GM18873 (cell line): Measurements from ENCODE around the gene OLA1.
"Not testable (repeated sequence)": the region's sequence is repeated elsewhere in the genome, so short reads cannot be mapped to it uniquely, and the experiment has no call there.

Experiments used
- ATAC-seq: cut with Tn5 transposase; IDR thresholded peaks from one replicate; pipeline ENCODE4 v1.9.1; 2021; ENCODE audit warnings: mild to moderate bottlenecking, moderate library complexity, moderate number of reproducible peaks; ENCODE audit not compliant: unreplicated experiment, low FRiP score

The OLA1 gene

GRCh38 chr2:174248187-174248997, at the start of gene OLA1:
Gene OLA1, minus strand, starts transcription at chr2:174248532. Its CDS starts 1,717 bp downstream, at chr2:174246815.
- peak; percentile 88 for ATAC-seq

- ATAC-seq, result no peak
These were observed 44.6 kb upstream of the OLA1 start for GRCh38 chr2:174292908-174293307.

- ATAC-seq, result no peak
These were observed 37.8 kb upstream of the OLA1 start for GRCh38 chr2:174286172-174286571.

GRCh38 chr2:174282441-174282840, 34.1 kb upstream of the OLA1 start:
- ATAC-seq, result no peak

DNA sequence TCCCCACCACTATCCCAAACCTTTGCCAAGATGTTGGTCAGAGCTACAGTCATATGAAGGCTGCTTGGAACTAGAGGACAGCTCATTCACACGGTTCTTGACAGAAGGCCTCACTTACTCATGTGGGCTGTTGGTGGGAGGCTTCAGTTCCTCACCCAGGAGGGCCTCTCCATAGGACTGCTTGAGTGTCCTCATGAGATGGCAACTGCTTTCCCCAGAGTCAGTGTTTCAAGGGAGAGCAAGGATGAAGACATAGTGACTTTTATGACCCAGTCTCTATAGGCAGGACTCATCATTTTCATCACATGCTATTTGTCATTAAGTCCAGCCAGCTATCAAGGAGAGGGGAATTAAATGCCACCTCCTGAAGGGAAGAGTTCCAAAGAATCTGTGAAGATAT, 33.4 kb upstream of the OLA1 start:
- no peak for ATAC-seq

DNA sequence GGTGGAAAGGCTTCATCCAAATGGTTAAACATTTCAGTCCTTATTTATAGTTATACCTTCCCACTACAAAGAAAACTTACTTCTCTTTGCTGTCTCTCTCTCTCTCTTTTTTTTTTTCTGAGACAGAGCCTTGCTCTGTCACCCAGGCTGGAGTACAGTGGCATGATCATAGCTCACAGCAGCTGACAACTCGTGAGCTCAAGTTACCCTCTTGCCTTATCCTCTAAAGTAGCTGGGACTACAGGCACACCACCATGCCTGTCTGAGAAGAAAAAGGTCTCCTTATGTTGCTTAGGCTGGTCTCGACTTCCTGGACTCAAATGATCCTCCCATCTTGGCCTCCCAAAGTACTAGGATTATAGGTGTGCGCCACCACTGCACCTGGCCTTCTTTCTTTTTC, 32.3 kb upstream of the OLA1 start:
- no peak for ATAC-seq

DNA sequence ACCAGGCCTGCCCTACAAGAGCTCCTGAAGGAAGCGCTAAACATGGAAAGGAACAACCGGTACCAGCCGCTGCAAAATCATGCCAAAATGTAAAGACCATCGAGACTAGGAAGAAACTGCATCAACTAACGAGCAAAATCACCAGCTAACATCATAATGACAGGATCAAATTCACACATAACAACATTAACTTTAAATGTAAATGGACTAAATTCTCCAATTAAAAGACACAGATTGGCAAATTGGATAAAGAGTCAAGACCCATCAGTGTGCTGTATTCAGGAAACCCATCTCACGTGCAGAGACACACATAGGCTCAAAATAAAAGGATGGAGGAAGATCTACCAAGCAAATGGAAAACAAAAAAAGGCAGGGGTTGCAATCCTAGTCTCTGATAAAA, 21.9 kb upstream of the OLA1 start:
- not testable (repeated sequence) for ATAC-seq

DNA sequence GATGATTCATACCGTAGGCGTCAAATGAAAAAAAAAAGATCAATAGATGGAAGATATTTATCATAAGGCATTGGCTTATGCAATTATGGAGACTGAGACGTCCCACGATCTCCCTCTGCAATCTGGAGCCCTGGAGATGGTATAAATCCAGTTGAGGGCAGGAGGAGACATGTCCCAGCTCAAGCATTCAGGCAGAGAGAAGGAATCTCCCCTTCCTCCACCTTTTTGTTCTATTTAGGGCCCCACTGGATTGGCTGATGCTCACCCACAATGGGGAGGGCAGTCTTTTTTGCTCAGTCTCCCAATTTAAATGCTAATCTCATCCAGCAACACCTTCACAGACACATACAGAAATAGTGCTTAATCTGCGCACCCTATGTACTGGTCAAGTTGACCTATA, 18.0 kb upstream of the OLA1 start:
- ATAC-seq, result no peak

DNA sequence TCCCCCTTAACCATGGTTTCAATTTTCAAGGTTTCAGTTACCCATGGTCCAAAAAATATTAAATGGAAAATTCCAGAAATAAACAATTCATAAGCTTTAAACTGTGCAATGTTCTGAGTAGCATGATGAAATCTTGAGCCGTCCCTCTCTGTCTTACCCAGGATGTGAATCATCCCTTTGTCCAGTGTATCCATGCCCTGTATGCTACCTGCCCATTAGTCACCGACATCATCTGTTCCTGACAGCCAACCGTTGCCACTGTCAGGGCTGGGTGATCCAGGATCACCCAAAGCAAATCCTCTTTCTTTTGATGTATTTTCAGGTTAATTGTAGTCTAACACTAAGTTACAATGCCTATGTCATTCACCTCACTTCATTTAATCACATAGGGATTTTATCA, 15.7 kb upstream of the OLA1 start:
- no peak for ATAC-seq

DNA sequence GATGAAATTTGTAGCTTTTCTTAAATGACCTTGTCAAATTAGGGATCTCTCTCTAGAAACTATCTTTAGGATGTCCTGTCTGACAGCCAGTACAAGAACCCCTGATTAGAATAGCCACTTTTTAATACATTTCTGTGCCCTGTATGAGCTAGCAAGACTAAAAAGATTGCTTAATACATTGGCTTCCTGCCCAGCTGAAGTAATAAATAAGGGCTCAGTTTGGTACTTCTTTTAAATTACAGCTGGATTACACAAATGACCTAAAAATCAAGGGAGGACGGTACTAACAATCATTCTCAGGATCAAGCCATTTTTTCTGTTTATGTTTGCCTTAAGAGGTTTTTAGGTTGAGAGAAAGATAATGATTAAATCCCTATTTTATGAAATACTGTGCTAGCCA, 11.6 kb upstream of the OLA1 start:
- ATAC-seq, result no peak

GRCh38 chr2:174254267-174254666, 5.9 kb upstream of the OLA1 start:
- ATAC-seq, result no peak

GRCh38 chr2:174248998-174249592, 763 bp upstream of the OLA1 start:
- ATAC-seq, result no peak

GRCh38 chr2:174247474-174248186, 702 bp downstream of the OLA1 start:
- ATAC-seq, result peak; percentile 13

- no peak for ATAC-seq
These were observed 1.4 kb downstream of the OLA1 start for GRCh38 chr2:174246944-174247381.

- not testable (repeated sequence) for ATAC-seq
These were observed 2.7 kb downstream of the OLA1 start for GRCh38 chr2:174245628-174246027.

- ATAC-seq, result no peak
These were observed 3.3 kb downstream of the OLA1 start for GRCh38 chr2:174245065-174245464.

DNA sequence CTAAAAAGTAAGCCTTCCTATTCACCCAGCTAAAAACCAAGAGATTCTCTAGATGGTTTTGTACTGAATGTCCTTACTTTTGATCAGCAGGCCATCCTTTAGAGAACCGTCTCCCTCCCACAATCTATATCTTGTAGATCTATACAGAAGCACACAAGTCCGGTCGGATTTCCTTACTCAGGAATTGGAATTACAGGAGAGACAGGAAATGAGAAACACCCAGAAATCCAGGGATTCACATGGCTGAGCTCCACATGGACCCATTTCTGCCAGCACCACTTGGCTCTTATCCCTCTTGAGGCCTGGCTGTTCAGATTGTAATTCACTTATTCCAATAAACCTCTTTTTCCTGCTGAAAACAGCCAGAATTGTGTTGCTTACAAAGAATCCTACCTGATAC, 4.5 kb downstream of the OLA1 start:
- ATAC-seq, result no peak

- ATAC-seq, result no peak
These were observed 8.2 kb downstream of the OLA1 start for GRCh38 chr2:174240097-174240496.

DNA sequence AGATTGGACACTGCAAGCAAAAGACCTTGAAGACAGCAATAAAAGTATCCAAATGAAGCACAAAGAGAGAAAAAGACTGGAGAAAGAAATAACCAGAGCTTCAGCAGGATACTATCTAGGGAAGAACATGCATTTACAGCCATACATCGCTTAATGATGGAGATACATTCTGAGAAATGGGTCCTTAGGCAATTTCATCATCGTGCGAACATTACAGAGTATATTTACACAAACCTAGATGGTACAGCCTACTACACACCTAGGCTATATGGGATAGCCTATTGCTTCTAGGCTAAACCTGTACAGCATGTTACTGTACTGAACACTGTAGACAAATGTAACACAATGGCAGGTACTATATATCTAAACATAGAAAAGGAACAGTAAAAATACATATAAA, 11.9 kb downstream of the OLA1 start:
- no peak for ATAC-seq

GRCh38 chr2:174235680-174236079, 12.7 kb downstream of the OLA1 start:
- ATAC-seq, result no peak

DNA sequence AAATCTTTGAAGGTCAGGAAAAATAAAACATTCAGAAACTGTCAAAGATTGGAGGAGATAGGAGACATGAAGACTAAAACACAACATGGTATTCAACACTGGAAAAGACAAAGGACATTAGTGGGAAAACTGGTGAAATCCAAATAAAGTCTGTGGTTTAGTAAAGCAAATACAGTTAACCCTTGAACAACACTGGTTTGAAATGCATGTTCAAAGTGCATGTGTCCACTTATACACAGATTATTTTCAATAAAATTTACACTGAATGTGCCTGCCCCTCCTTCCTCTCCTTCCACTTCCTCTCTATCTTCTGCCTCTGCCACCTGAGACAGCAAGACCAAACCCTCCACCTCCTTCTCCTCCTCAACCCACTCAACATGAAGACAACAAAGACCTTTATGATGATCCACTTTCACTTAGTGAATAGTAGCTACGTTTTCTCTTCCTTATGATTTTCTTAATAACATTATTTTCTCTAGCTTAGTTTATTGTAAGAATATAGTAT, 14.5 kb downstream of the OLA1 start:
- ATAC-seq, result no peak
